MM.1S (cell line): ENCODE data around the gene AHCY.
"Not testable (repeated sequence)": the region's sequence is repeated elsewhere in the genome, so short reads cannot be mapped to it uniquely, and the experiment has no call there.

Experiments
- EZH2 ChIP-seq: fragments of 300-600 bp; sonication (generic); optimal IDR thresholded peaks from 2 replicates; pipeline ENCODE3; 2017; ENCODE audit warnings: low read depth, mild to moderate bottlenecking, antibody characterized with exemption, low read length, mixed read lengths
- TF ChIP-seq, protein P1 (sequence below): fragments of 300-600 bp; sonication (generic); IDR thresholded peaks from 2 replicates; pipeline ENCODE4 v1.5.1; 2016; ENCODE audit warnings: antibody characterized with exemption, low read length, mixed read lengths

DNA sequence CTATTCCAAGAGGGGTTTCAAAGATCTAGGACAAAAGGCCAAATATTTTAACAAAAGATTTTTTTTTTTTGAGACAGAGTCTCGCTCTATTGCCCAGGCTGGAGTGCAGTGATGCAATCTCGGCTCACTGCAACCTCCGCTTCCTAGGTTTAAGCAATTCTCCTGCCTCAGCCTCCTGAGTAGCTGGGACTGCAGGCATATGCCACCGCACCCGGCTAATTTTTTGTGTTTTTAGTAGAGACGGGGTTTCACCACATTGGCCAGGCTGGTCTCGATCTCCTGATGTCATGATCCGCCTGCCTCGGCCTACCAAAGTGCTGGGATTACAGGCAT is 43.3 kb upstream of the AHCY start:
- TF ChIP-seq, protein P1, sequence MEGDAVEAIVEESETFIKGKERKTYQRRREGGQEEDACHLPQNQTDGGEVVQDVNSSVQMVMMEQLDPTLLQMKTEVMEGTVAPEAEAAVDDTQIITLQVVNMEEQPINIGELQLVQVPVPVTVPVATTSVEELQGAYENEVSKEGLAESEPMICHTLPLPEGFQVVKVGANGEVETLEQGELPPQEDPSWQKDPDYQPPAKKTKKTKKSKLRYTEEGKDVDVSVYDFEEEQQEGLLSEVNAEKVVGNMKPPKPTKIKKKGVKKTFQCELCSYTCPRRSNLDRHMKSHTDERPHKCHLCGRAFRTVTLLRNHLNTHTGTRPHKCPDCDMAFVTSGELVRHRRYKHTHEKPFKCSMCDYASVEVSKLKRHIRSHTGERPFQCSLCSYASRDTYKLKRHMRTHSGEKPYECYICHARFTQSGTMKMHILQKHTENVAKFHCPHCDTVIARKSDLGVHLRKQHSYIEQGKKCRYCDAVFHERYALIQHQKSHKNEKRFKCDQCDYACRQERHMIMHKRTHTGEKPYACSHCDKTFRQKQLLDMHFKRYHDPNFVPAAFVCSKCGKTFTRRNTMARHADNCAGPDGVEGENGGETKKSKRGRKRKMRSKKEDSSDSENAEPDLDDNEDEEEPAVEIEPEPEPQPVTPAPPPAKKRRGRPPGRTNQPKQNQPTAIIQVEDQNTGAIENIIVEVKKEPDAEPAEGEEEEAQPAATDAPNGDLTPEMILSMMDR: not testable (repeated sequence)
- TF ChIP-seq EZH2: not testable (repeated sequence)
